Esophagus muscularis mucosa (tissue), 4 donors: Measurements from ENCODE around the gene CDH22. TPM values are rescaled to one million over a fixed set of nuclear protein-coding genes. Genes with fewer than 3 reads are reported as not detected.
A peak's percentile ranks its signal among the peaks of the same experiment; 100 is the strongest.

Experiments used
- DNase-seq: peaks from one replicate; pipeline ENCODE4 v3.0.0-alpha.2; 2017; ENCODE audit errors: extremely low spot score
- H3K27ac ChIP-seq, 4 donors: fragments of 200-600 bp; sonication (generic); replicated peaks in 1 of 4; 1 replicate in 3 of 4; 2 replicates in 1 of 4; pipeline ENCODE4 v1.5.1; 2016 to 2019; ENCODE audit warnings: mild to moderate bottlenecking in 1 of 4
- H3K27me3 ChIP-seq, 4 donors: fragments of 200-600 bp; sonication (generic); one replicate each; pipeline versions ENCODE4 v1.5.1 to v1.6.0; 2016 to 2019
- H3K36me3 ChIP-seq, 4 donors: fragments of 200-600 bp; sonication (generic); one replicate each; pipeline ENCODE4 v1.5.1; 2016 to 2019
- H3K4me1 ChIP-seq, 4 donors: fragments of 200-600 bp; sonication (generic); one replicate each; pipeline ENCODE4 v1.5.1; 2016 to 2019
- H3K4me3 ChIP-seq, 4 donors: fragments of 200-600 bp; sonication (generic); 1 replicate in 2 of 4; 2 replicates in 2 of 4; pipeline ENCODE4 v1.5.1; 2016 to 2019; ENCODE audit warnings: mild to moderate bottlenecking in 4 of 4, moderate library complexity in 1 of 4
- H3K9me3 ChIP-seq, 4 donors: fragments of 200-600 bp; sonication (generic); 1 replicate in 3 of 4; 2 replicates in 1 of 4; pipeline ENCODE4 v1.5.1; 2016 to 2019
- EP300 ChIP-seq: sonication (generic); formaldehyde crosslinking; IDR thresholded peaks from one replicate; pipeline ENCODE4 v1.6.1; 2017; ENCODE audit warnings: antibody characterized with exemption
- POLR2A ChIP-seq: fragments of 450-650 bp; IDR thresholded peaks from one replicate; pipeline ENCODE4 v1.6.1; 2017; ENCODE audit warnings: antibody characterized with exemption, moderate library complexity, mild to moderate bottlenecking, low read depth
- POLR2AphosphoS5 ChIP-seq, 2 donors: sonication (generic); formaldehyde crosslinking; IDR thresholded peaks; one replicate each; pipeline ENCODE4 v1.6.1; 2017; ENCODE audit warnings: antibody characterized with exemption in 2 of 2
- WGBS: methylation state at CpG from one replicate; pipeline ENCODE4 v1.1.5; 2018; 5-methylcytosine and 5-hydroxymethylcytosine counted together
- intact Hi-C: fragments of 100-400 bp; cut with DNase I; formaldehyde crosslinking; loops from one replicate; pipeline ENCODE4 v1.15.1; 2023
- total RNA-seq, 4 donors: library from RNA; depleted of rRNA; stranded (reverse); fragments of >200 nt; gene quantifications; one replicate each; pipeline versions ENCODE4 v1.1.0 to v1.2.1, GENCODE V29; 2016
- TF ChIP-seq, protein P1 (sequence below), 3 experiments: fragments of 200-600 bp in 2 of 3; fragments of 450-650 bp in 1 of 3; sonication (generic) in 2 of 3; IDR thresholded peaks; one replicate each; pipeline ENCODE4 v1.5.1; 2017 to 2019; ENCODE audit warnings: antibody characterized with exemption in 3 of 3, mild to moderate bottlenecking in 2 of 3, moderate library complexity in 1 of 3

CDH22 gene
- total RNA-seq, 4 donors from 2014 or later: 0.17 to 0.69 (median 0.42) TPM; not detected in 1

DNA sequence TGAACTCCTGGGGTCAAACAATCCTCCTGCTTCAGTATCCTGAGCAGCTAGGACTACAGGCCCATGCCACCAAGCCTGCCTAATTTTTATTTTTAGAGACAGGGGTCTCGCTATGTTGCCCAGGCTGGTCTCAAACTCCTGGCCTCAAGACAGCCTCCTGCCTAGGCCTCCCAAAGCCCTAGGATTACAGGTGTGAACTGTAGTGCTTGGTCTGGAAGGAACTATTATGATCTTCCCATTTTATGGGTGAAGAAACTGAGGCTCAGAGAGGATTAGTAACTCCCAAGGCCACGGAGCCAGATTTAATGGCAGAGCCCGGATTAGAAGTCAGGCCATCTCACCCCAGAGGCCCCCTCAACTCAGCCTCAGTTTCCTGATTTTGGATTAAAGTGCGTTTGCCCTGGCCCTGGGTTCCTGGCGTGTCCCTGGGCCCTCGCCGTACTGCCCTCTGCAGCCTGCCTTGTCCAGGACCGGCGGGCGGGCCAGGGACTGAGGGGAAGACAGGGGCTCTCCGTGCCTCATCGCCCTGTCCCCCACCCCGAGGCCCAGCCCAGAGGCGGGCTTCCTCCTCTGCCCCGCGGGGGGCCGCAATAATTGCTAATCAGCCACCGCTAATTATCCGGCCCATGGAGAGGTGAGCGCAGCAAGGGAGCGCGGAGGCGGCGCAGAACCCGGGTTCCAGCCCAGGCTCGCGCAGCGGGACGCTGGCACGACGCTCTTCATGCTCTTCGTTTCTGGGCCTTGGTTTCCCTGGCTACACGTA is 155.3 kb downstream of the CDH22 start:
- Histone ChIP-seq H3K4me3 (no peak overlapping the region), H3K4me1 (no peaks in the 10 kb centered on the region), H3K9me3 (no peaks in the 10 kb centered on the region), H3K36me3 (no peaks in the 10 kb centered on the region), H3K27me3 (peaks cover 0 to 82% (median 3%) of the 10 kb centered on the region in 4 donors), H3K27ac (no peak overlapping the region)
- DNase-seq: no peak
- intact Hi-C loops: no loop called here
- 71% methylated on average over 27 of the region's 33 CpGs for WGBS
- TF ChIP-seq EP300 (no peak), POLR2A (no peak), POLR2AphosphoS5 (IDR thresholded peaks at IDR 0.05) (no peak)
- TF ChIP-seq, protein P1, sequence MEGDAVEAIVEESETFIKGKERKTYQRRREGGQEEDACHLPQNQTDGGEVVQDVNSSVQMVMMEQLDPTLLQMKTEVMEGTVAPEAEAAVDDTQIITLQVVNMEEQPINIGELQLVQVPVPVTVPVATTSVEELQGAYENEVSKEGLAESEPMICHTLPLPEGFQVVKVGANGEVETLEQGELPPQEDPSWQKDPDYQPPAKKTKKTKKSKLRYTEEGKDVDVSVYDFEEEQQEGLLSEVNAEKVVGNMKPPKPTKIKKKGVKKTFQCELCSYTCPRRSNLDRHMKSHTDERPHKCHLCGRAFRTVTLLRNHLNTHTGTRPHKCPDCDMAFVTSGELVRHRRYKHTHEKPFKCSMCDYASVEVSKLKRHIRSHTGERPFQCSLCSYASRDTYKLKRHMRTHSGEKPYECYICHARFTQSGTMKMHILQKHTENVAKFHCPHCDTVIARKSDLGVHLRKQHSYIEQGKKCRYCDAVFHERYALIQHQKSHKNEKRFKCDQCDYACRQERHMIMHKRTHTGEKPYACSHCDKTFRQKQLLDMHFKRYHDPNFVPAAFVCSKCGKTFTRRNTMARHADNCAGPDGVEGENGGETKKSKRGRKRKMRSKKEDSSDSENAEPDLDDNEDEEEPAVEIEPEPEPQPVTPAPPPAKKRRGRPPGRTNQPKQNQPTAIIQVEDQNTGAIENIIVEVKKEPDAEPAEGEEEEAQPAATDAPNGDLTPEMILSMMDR (IDR thresholded peaks at IDR 0.05): no peak

DNA sequence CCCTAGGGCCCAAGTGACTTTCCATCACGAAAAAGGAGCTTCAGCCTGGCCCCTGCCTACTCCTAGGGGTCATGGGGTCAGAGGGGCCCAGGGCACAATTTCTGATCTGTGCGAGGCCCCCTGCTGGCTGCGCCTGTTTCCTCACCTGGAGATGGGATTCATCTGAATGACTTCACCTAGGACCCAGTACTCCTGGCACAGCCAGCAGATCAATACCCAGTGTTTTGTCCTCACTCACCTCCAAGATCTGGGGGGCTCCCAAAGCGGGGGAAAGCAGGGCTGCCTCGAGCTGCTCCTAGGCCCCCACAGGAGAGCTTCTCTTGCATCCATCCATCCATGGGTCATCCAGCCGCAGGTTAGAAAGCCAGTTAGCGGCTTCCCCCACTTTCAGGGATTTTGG is 156.4 kb downstream of the CDH22 start:
- TF ChIP-seq POLR2AphosphoS5 (IDR thresholded peaks at IDR 0.05): no peak
- TF ChIP-seq, protein P1 (IDR thresholded peaks at IDR 0.05): peak in 1 of 3 experiments; percentile 21
- Histone ChIP-seq H3K9me3 (no peaks in the 10 kb centered on the region), H3K4me3 (no peak overlapping the region), H3K4me1 (no peaks in the 10 kb centered on the region), H3K27me3 (peaks cover 0 to 71% (median 3%) of the 10 kb centered on the region in 4 donors), H3K36me3 (no peaks in the 10 kb centered on the region), H3K27ac (no peak overlapping the region)
- no peak for DNase-seq
- intact Hi-C loops: no loop called here
- 76% methylated on average over 7 of the region's 7 CpGs for WGBS

DNA sequence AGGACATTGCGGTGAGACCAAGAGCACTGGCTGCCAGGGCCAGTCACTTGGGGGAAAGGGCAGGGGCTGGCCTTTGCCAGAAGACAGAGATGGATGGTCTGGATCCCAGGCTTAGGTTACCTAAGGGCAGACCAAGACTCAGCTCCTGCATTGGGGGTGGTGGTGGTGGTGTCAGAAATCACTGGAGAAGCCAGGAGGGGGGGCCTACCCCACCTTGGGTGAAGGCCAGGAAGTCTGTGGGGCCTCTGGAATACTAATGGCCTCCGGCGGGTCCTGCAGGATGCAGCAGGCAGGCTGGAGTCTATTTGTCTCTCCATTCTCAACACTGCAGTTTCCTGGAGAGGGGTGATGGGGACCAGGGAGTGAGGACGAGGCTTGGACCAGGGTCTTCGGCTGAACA is 157.4 kb downstream of the CDH22 start:
- Histone ChIP-seq H3K4me3 (no peak overlapping the region), H3K36me3 (no peaks in the 10 kb centered on the region), H3K27ac (no peak overlapping the region), H3K9me3 (no peaks in the 10 kb centered on the region), H3K4me1 (no peaks in the 10 kb centered on the region), H3K27me3 (peaks cover 0 to 69% (median 0%) of the 10 kb centered on the region in 4 donors)
- intact Hi-C loops: no loop called here
- TF ChIP-seq POLR2AphosphoS5 (IDR thresholded peaks at IDR 0.05): no peak
- TF ChIP-seq POLR2A: no peak
- WGBS: 35% methylated on average over 5 of the region's 5 CpGs
- no peak for DNase-seq

DNA sequence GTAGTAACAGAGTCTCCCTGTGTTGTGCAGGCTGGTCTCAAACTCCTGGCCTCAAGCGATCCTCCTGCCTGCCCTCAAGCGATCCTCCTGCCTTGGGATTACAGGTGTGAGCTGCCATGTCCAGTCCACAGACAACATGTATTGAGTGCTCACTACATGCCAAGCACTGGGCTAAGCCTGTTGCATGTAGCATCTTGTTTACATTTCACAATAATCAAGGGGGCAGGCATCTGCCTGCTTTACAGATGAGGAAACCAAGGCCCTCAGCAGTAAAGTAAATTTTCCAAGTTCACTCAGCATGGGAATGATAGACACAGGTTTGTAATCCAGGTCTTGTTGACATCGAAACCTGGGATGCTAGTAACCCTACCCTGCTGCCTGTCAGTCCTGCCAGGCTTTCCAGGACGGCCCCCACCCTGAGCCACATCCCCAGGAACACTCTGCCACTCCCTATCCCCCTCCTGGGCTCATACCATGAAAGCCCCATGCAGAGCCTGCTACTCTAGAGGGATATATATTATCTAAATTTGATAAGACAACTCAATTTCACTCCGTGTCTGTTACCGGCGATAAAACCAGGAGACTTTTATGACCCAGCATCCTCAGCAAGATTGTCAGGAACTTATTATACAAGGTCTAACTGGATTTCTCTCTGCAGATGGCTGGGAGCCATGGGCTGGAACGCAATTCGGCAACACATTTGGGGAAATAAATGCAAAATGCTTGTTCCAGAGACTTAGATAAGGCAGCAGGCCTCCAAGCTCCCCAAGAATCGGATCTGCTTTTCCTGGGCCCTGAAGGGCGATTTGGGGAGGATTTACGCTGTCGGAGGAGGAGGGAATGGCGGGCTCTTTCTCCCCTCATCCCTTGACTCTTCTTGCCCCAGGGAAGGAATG is 159.7 kb downstream of the CDH22 start:
- H3K4me1 ChIP-seq: no peaks in the 10 kb centered on the region
- TF ChIP-seq POLR2A (no peak), POLR2AphosphoS5 (IDR thresholded peaks at IDR 0.05) (no peak), EP300 (no peak)
- TF ChIP-seq, protein P1 (IDR thresholded peaks at IDR 0.05): no peak
- H3K4me3 ChIP-seq: no peak overlapping the region
- WGBS: 84% methylated on average over 14 of the region's 14 CpGs
- no peak overlapping the region for H3K27ac ChIP-seq
- H3K36me3 ChIP-seq: no peaks in the 10 kb centered on the region
- H3K9me3 ChIP-seq: no peaks in the 10 kb centered on the region
- peaks cover 0 to 69% (median 0%) of the 10 kb centered on the region in 4 donors for H3K27me3 ChIP-seq
- DNase-seq: no peak
- intact Hi-C loops: no loop called here

DNA sequence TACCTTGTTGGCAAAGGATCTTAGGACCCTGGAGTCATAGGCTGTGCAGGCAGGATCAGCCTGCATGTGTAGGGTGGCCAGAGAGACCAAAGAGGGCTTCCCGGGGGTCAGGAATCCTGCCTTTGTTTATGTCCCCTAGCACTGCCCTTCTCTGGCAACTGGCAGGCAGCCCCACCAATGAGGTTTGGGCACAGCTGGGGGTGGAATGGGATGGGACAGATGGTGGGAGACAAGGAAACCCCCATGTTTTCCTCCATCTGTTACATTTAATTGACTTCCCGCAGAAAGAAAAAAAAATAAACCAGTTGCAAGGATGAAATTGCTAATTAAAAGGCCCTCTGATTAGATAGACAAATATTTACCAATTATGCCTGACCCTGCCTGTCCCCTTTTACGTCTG is 162.6 kb downstream of the CDH22 start:
- TF ChIP-seq POLR2A (no peak), POLR2AphosphoS5 (IDR thresholded peaks at IDR 0.05) (no peak), EP300 (no peak)
- TF ChIP-seq, protein P1 (IDR thresholded peaks at IDR 0.05): no peak
- intact Hi-C loops: no loop called here
- 34% methylated on average over 3 of the region's 3 CpGs for WGBS
- H3K27ac ChIP-seq: no peak overlapping the region
- no peak overlapping the region for H3K4me3 ChIP-seq
- no peaks in the 10 kb centered on the region for H3K36me3 ChIP-seq
- H3K9me3 ChIP-seq: no peaks in the 10 kb centered on the region
- no peak for DNase-seq
- H3K4me1 ChIP-seq: no peaks in the 10 kb centered on the region
- H3K27me3 ChIP-seq: peaks cover 0 to 65% (median 0%) of the 10 kb centered on the region in 4 donors
